ENCODE results near the gene PATL1. TPM values are rescaled to one million over a fixed set of nuclear protein-coding genes. Genes with fewer than 3 reads are reported as not detected.

Gene PATL1
- total and polyA plus RNA-seq, 2 experiments from 2014 or later = 12.9 to 19.6 TPM

GRCh38 chr11:59643390-59643789 lies 25.4 kb downstream of the PATL1 start:
- no peak overlapping the region for H3K4me3 ChIP-seq
- no peaks in the 10 kb centered on the region for H3K9me2 ChIP-seq (ENCODE audit: insufficient read depth)
- TF ChIP-seq EZH2phosphoT487 (IDR thresholded peaks at IDR 0.05; ENCODE audit: unreplicated experiment) = no peak
- TF ChIP-seq CTCF (conservative IDR thresholded peaks at IDR 0.05; ENCODE audit: low read depth in 2 of 2) = no peak
- TF ChIP-seq ETS1 (IDR thresholded peaks at IDR 0.05) = no peak
- TF ChIP-seq ZNF114 (CRISPR knock-in tag; IDR thresholded peaks at IDR 0.05) = no peak
- TF ChIP-seq POLR2AphosphoS5 (IDR thresholded peaks at IDR 0.05; ENCODE audit: low read depth) = no peak
- no peak for TF ChIP-seq JUNB (IDR thresholded peaks at IDR 0.05; ENCODE audit: unreplicated experiment)
- no peak for TF ChIP-seq EZH2 (IDR thresholded peaks at IDR 0.05; ENCODE audit: low read depth, unreplicated experiment)
- TF ChIP-seq ZNF331 (CRISPR knock-in tag; IDR thresholded peaks at IDR 0.05; ENCODE audit: low read depth) = no peak
- TF ChIP-seq STAT1 (IDR thresholded peaks at IDR 0.05; ENCODE audit: unreplicated experiment) = no peak
- no peak for TF ChIP-seq NANOG (IDR thresholded peaks at IDR 0.05; ENCODE audit: borderline replicate concordance)
- no peak for TF ChIP-seq ZNF462 (CRISPR knock-in tag; IDR thresholded peaks at IDR 0.05)
- TF ChIP-seq REST (IDR thresholded peaks at IDR 0.05; ENCODE audit: unreplicated experiment) = no peak
- no peak for TF ChIP-seq CREB1 (CRISPR knock-in tag; IDR thresholded peaks at IDR 0.05; ENCODE audit: low read depth)
- H3F3A ChIP-seq (replicated peaks; ENCODE audit: low read depth) = no peaks in the 10 kb centered on the region
- no peak overlapping the region for H3K4me2 ChIP-seq
- H2AFZ ChIP-seq = no peak overlapping the region
- H3K36me3 ChIP-seq (ENCODE audit: insufficient read depth) = peaks cover 81% of the 10 kb centered on the region
- H3K27me3 Mint-ChIP-seq (ENCODE audit: insufficient read depth, low read depth, poor library complexity) = peaks cover 2% of the 10 kb centered on the region
- no peaks in the 10 kb centered on the region for H3K27me3 ChIP-seq (ENCODE audit: insufficient read depth)
- H3K4me1 ChIP-seq (ENCODE audit: insufficient read depth) = no peaks in the 10 kb centered on the region
- no peak overlapping the region for H3K27ac ChIP-seq (ENCODE audit: low read depth)
- no peaks in the 10 kb centered on the region for H3K4me1 Mint-ChIP-seq
- H3K4me3 Mint-ChIP-seq = no peak overlapping the region
- no peaks in the 10 kb centered on the region for H3K9me3 Mint-ChIP-seq
- ATAC-seq (no peak), DNase-seq (ENCODE audit: low spot score) (no peak)
- peaks cover 90% of the 10 kb centered on the region for H3K36me3 Mint-ChIP-seq (ENCODE audit: low read depth)
- H4K20me1 ChIP-seq (replicated peaks; ENCODE audit: insufficient read depth) = peaks cover 13% of the 10 kb centered on the region; the same call in 1 of the 2 replicates
- no peaks in the 10 kb centered on the region for H3K79me2 ChIP-seq (replicated peaks; ENCODE audit: insufficient read depth)
- no peak overlapping the region for H3K27ac Mint-ChIP-seq
